Uterus (tissue), 2 donors: ENCODE data around the gene SWI5.
"Not testable (repeated sequence)": the region's sequence is repeated elsewhere in the genome, so short reads cannot be mapped to it uniquely, and the experiment has no call there.

ENCODE experiments used
- CTCF ChIP-seq, 4 experiments: fragments of 200-600 bp in 2 of 4; fragments of 450-650 bp in 2 of 4; sonication (generic) in 2 of 4; IDR thresholded peaks; one replicate each; pipeline ENCODE4 v1.5.1; 2016 to 2019; ENCODE audit warnings: antibody characterized with exemption in 4 of 4, mild to moderate bottlenecking in 2 of 4, moderate library complexity in 1 of 4
- POLR2A ChIP-seq, 2 donors: fragments of 450-650 bp; IDR thresholded peaks; one replicate each; pipeline ENCODE4 v1.6.1; 2016; ENCODE audit warnings: antibody characterized with exemption in 2 of 2, mild to moderate bottlenecking in 1 of 2, moderate library complexity in 1 of 2

- not testable (repeated sequence) for TF ChIP-seq CTCF, POLR2A (IDR thresholded peaks at IDR 0.05)
Measured at GRCh38 chr9:128230897-128231296, 45.2 kb upstream of the SWI5 start.
